ENCODE results near the gene HOXB1. TPM values are rescaled to one million over a fixed set of nuclear protein-coding genes. Genes with fewer than 3 reads are reported as not detected.
A peak's percentile ranks its signal among the peaks of the same experiment; 100 is the strongest.

Gene HOXB1
- total and polyA plus RNA-seq, 2 of the 8 experiments (the other 6 are each of a cell fraction or from before 2014, with no cell fraction given) = not detected

DNA sequence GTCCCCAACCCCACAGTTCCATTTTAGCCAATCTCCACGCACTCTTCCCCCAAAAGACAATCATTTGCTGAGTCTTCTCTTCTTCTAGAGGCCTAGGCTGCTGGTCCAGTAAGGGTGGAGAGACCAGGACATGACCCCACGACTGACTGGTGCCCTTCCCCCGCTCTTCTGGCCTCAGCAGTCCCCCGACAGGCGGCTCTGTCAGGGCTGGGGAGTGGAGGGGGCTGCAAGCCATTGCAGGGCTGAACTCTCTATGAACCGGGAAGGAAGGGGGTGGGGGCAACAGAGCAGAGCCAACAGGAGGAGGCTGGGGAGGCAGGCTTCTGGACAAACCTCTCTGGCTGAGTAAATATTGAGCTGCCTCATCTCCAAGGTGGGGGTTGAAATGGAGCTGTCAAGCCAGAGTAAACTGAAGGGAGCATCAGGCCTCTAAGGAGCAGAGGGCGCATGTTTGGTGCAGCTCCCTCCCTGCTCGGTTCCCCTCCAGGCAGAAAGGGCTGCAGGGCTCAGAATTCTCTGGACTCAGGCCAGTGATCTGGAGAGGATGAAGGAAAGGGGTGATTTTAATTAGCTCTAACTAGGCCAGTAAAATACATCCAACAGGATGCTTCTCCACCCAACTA, 8.7 kb downstream of the HOXB1 start:
- H2AK5ac ChIP-seq (ENCODE audit: low read depth, low read length) = no peak overlapping the region
- no peak overlapping the region for H3K27ac ChIP-seq (ENCODE audit: low read depth, low read length)
- H3K79me2 ChIP-seq (ENCODE audit: control insufficient read depth in 1 of 2, insufficient read depth in 2 of 2, low read length in 2 of 2) = no peaks in the 10 kb centered on the region
- no peak for FAIRE-seq
- H3K23me2 ChIP-seq (ENCODE audit: low read depth, low read length) = no peaks in the 10 kb centered on the region; the same call in 1 of the 2 replicates
- no peak overlapping the region for H4K5ac ChIP-seq (ENCODE audit: insufficient read length, low read depth, low read length)
- H3K4me2 ChIP-seq (ENCODE audit: insufficient read depth in 1 of 2, low read depth in 2 of 2, low read length in 2 of 2) = peak overlapping the region in 1 of 2 experiments; percentile 20; a peak in 2 of 4 replicates
- 34% methylated on average over 8 of the region's 8 CpGs; no CpG with 5 or more reads in 1 of the 2 experiments for WGBS, 2 experiments (ENCODE audit: extremely low coverage in 1 of 2, insufficient coverage in 1 of 2, insufficient read length in 1 of 2, insufficient replicate concordance in 2 of 2, low coverage in 1 of 2, low lambda C conversion rate in 2 of 2, missing lambda C conversion rate in 1 of 2)
- H2BK12ac ChIP-seq (ENCODE audit: low read depth, low read length) = peak overlapping the region; percentile 60; the same call in 1 of the 2 replicates
- ChIA-PET CTCF (ENCODE audit: partially characterized antibody) (interaction anchor here (0.6 to 3.6 kb wide), 21 partner anchors 8 to 306 kb away, joined by 3 to 21 read pairs (median 4); partner anchors contain the start of gene HOXB5), POLR2A (ENCODE audit: partially characterized antibody) (interaction anchor here (0.8 to 0.9 kb wide), 2 partner anchors 18 to 20 kb away, joined by 3 read pairs; no protein-coding TSS in a partner anchor)
- no peaks in the 10 kb centered on the region for H3K9me3 ChIP-seq (ENCODE audit: insufficient read depth in 2 of 2, low read depth in 1 of 2, low read length in 1 of 2)
- H3K36me3 ChIP-seq (ENCODE audit: control insufficient read depth in 2 of 4, insufficient read depth in 4 of 4, low read length in 3 of 4) = no peaks in the 10 kb centered on the region
- H3K18ac ChIP-seq (ENCODE audit: extremely low read depth, low read length) = peak overlapping the region; percentile 87
- H3K27me3 ChIP-seq (replicated peaks in 1 of 4; ENCODE audit: control insufficient read depth in 3 of 4, extremely low read depth in 1 of 4, insufficient read depth in 3 of 4, low read length in 3 of 4) = peaks cover 35 to 78% (median 73%) of the 10 kb centered on the region in 4 experiments
- H4K8ac ChIP-seq (ENCODE audit: extremely low read depth, insufficient read depth, low read length) = no peak overlapping the region
- no peak overlapping the region for H3K4me3 ChIP-seq (ENCODE audit: extremely low read depth in 1 of 4, insufficient read depth in 2 of 4, low read depth in 3 of 4, low read length in 4 of 4)
- no peaks in the 10 kb centered on the region for H3K79me1 ChIP-seq (ENCODE audit: low read depth, low read length)
- peak overlapping the region; percentile 46; the same call in 1 of the 2 replicates for H2BK15ac ChIP-seq (ENCODE audit: low read length)
- H3K9ac ChIP-seq (replicated peaks in 1 of 4; ENCODE audit: extremely low read depth in 1 of 4, low read depth in 3 of 4, low read length in 3 of 4) = no peak overlapping the region
- DNase-seq (ENCODE audit: low read depth in 1 of 2, low spot score in 2 of 2) = no peak
- H2BK120ac ChIP-seq (replicated peaks; ENCODE audit: low read depth, low read length) = peak overlapping the region; percentile 2
- no peak overlapping the region for H2AFZ ChIP-seq (ENCODE audit: low read length)
- no peak overlapping the region for H3K56ac ChIP-seq (replicated peaks; ENCODE audit: insufficient read length, low read depth, low read length)
- H2BK5ac ChIP-seq (ENCODE audit: low read depth, low read length) = 0 out of 2 replicates have a peak overlapping the region, but pooled peaks have one; percentile 60
- TF ChIP-seq RXRA (IDR thresholded peaks at IDR 0.05; ENCODE audit: insufficient read depth, low read depth, low read length) (0 out of 2 replicates have a peak, but pooled peaks have one; percentile 46), RNF2 (IDR thresholded peaks at IDR 0.05; ENCODE audit: borderline replicate concordance, low read depth, low read length, missing control alignments, poor library complexity, severe bottlenecking) (peak; percentile 35), CREB1 (IDR thresholded peaks at IDR 0.05) (no peak), EZH2 (IDR thresholded peaks at IDR 0.05; ENCODE audit: low read depth, low read length, severe bottlenecking) (peak; percentile 21)
- no peak overlapping the region for H4K91ac ChIP-seq (replicated peaks; ENCODE audit: insufficient read length, low read length)
- peaks cover 0 to 4% of the 10 kb centered on the region in 2 experiments for H4K20me1 ChIP-seq (replicated peaks in 1 of 2; ENCODE audit: control insufficient read depth in 1 of 2, insufficient read depth in 2 of 2, low read length in 2 of 2)
- H3K4ac ChIP-seq (replicated peaks; ENCODE audit: insufficient read length, low read depth, low read length) = no peak overlapping the region
- 0 out of 2 replicates have a peak overlapping the region, but pooled peaks have one; percentile 80 for H2BK20ac ChIP-seq (ENCODE audit: low read length)
- H3K23ac ChIP-seq (ENCODE audit: insufficient read length) = no peak overlapping the region
- H3K4me1 ChIP-seq (replicated peaks in 1 of 4; ENCODE audit: control insufficient read depth in 3 of 4, insufficient read depth in 4 of 4, low read length in 3 of 4) = peaks cover 5 to 14% (median 7%) of the 10 kb centered on the region in 4 experiments
- no peak overlapping the region for H3K14ac ChIP-seq (ENCODE audit: insufficient read length)
